Hepatocyte (in vitro differentiated cells): ENCODE data around the gene SNTG2.

Experiments
- EZH2 ChIP-seq: fragments of 200-600 bp; sonication (generic); IDR thresholded peaks from 2 replicates; pipeline ENCODE4 v1.6.1; 2016; ENCODE audit warnings: antibody characterized with exemption, mild to moderate bottlenecking, borderline replicate concordance
- EZH2phosphoT487 ChIP-seq: fragments of 200-600 bp; sonication (generic); IDR thresholded peaks from one replicate; pipeline ENCODE4 v1.6.1; 2018; ENCODE audit warnings: antibody characterized with exemption, mild to moderate bottlenecking, low read depth, moderate library complexity; ENCODE audit not compliant: unreplicated experiment, severe bottlenecking
- TF ChIP-seq, protein P1 (sequence below): fragments of 200-600 bp; sonication (generic); IDR thresholded peaks from 2 replicates; pipeline ENCODE4 v1.5.1; 2016; ENCODE audit warnings: antibody characterized with exemption, mild to moderate bottlenecking; ENCODE audit not compliant: poor library complexity

- TF ChIP-seq, protein P1, sequence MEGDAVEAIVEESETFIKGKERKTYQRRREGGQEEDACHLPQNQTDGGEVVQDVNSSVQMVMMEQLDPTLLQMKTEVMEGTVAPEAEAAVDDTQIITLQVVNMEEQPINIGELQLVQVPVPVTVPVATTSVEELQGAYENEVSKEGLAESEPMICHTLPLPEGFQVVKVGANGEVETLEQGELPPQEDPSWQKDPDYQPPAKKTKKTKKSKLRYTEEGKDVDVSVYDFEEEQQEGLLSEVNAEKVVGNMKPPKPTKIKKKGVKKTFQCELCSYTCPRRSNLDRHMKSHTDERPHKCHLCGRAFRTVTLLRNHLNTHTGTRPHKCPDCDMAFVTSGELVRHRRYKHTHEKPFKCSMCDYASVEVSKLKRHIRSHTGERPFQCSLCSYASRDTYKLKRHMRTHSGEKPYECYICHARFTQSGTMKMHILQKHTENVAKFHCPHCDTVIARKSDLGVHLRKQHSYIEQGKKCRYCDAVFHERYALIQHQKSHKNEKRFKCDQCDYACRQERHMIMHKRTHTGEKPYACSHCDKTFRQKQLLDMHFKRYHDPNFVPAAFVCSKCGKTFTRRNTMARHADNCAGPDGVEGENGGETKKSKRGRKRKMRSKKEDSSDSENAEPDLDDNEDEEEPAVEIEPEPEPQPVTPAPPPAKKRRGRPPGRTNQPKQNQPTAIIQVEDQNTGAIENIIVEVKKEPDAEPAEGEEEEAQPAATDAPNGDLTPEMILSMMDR: no peak
- TF ChIP-seq EZH2phosphoT487: no peak
- TF ChIP-seq EZH2: no peak
Measured at GRCh38 chr2:1222056-1222455, 271.4 kb downstream of the SNTG2 start.
